Activated CD4-positive, CD25-positive, alpha-beta regulatory T cell treated with anti-CD3 and anti-CD28 coated beads, Interleukin-2, amount 50 U/mL, for 72 hours (primary cell): ENCODE results near the gene ABTB2.

Experiments
- DNase-seq: peaks from one replicate; pipeline ENCODE4 v3.0.0; 2021

Gene ABTB2

DNA sequence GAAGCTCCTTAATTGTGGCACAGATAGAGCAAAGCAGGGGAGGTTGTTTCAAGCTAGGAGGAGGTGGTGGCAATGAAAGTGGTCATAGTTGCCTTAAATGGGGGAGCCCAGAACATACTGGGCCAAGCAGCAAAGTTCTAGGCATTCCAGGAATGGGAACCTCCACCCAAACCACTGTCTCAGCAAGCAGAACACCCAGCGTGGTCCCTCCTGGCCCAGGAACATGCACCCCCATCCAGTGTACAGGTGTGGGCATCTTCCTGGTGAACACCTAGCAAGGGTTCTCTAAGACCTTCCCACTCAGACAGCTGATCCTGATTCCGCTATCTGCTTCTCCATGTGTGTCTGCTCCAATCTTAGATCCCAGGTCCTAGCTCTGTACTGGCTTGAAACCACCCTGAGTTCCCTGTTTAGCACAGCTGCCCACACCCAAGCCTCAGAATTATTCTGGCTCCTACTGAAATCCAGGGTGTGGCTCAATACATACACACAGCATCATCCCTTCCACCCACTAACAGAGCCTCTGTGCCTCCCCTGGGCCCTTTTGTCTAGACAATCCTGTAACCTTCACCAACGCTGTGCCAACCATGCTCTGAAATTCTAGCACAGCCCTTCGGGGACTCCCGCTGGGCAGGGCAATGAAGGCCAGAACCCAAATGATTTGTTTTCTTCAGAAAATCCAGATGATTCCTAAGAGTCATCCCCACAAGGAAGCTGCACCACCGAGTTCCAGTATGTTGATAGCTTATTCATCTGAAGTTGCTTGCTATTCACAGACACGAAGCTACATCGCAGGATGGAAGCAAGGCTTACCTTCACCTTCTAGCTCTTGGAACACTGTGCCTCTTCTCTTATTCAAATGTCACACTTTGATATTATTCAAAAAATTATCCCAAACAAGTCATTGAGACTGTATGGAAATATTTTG is 76.6 kb downstream of the ABTB2 start:
- DNase-seq = no peak

DNA sequence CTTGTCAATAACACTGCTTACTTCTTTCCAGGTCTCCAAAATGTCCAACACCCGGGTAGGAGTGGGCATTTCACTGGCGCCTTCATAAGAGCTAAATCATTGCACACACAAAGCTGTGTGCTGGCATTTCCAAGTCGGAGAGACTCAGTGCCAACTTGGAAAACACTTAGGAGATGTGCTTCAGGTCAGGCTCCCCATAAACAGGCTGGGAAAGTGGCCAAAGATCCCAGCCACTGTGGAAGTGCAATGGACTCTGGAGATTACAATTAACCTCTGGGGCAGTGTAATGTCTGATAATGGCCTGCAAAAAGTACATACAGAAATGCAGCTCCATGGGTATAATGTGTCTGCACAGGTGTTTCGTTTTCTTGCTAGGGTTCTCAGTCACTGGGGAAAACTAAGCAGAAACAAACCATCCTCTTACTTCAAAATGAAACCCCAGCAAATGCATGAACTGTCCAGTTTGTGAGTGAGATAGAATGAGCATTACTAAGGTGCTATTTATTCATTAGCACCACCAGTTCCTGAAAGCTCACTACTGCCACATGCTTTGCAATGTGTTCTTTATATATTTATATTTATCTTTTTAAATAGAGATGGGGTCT is 79.0 kb downstream of the ABTB2 start:
- DNase-seq = no peak

DNA sequence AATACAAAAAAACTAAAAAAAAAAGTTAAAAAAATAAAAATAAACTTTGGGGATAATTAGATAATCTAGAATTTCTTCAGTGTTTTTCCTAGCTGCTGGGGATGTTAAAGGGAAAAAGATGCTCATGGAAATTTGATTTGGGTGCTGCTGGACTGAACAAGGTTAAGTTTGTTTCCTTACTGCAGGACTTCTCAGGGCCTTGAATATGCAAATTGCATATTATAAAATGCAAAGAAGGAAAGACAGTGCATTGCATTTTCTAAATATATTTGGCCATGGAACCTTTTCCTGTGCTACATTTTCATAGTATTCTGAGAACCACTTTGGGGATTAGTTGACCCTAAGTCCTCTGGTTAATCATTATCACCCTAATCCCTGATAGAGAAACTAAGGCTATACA is 79.6 kb downstream of the ABTB2 start:
- DNase-seq = no peak

DNA sequence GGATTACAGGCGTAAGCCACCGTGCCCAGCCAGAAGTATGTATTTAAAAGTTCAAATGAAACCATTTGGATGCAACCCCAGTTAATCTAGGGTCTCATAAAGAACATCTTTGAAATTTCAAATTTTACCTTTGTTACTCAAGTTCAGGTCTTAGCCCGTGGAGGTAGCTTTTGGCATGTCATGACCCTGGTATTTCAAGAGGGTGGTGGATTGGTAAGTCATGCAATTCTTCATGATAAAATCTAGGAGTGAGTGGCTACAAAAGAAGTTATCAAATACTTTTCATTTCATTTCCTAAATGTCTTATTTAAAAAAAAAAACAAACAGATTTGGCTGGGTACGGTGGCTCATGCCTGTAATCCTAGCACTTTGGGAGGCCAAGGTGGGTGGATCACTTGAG is 80.6 kb downstream of the ABTB2 start:
- no peak for DNase-seq

DNA sequence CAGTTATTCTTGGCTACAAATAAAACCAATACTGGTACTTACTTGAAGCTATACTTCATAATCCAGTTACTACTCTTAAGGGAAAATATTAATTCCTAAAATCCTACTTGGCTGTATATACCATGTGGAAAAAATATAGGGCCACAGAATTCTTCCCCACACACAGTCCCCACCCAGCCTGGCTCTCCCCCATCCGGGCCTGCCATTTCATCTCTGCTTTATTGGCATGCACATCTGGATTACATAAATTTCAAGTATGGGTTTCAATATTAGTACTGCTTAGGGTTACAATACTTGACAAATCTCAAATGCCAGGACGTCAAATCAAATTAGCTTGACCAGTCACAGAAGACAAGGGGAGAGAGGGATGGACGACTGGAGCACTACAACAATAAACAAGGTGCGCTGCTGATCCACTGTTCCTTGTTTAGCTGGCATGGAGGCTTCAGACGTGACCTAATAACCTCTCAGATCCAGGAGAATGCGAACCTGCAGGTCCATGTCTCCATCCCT is 81.4 kb downstream of the ABTB2 start:
- DNase-seq = no peak

DNA sequence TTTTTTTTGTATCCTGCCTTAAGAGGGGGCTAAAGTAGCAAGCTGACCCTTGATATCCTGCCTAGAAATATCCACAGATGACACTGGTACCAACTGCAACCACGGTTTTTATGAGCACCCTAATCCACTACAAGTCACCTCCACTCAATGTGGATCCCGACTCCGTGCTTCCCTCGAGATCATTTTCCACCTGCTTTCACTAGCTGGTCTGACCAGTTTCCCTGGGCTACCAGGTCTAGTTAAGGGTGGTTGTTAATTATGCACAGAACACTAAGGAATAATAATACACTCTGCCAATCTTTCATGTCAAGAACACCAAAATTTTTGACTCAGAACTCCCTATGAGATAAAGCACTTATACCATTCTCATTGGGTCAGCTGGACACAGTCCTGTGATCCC is 82.3 kb downstream of the ABTB2 start:
- DNase-seq = no peak

DNA sequence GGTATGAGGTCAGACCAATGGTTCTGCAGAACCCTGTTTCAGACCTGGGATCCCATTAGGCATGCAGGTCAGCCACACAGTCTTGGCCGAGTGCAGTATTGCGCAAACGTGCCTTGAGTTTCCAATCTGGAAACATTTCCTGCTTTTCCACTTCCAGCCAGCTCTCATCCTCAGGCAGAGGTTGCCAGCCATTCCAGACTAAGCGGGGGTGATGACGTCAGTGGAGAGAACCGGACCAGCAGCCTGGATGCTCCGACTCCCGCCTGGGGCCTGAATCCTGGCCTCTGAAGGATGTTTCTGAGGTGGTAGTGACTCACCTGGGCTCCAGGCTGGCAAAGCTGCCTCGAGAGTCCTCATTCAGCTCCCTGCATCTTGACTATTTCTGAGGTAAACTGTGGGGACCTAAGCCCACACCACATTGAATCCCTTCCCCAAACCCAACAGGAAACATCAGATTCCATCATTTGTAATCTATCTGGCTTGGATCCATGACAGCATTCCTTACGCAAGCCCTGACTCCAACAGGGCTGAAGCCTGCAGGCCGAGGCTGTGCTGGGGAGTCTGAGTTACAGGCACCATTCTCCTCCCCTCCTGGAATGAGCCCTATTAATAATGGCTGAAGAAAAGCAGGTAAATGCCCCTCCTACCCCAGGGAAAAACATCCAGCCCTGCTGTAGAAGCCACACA is 83.0 kb downstream of the ABTB2 start:
- DNase-seq = no peak

DNA sequence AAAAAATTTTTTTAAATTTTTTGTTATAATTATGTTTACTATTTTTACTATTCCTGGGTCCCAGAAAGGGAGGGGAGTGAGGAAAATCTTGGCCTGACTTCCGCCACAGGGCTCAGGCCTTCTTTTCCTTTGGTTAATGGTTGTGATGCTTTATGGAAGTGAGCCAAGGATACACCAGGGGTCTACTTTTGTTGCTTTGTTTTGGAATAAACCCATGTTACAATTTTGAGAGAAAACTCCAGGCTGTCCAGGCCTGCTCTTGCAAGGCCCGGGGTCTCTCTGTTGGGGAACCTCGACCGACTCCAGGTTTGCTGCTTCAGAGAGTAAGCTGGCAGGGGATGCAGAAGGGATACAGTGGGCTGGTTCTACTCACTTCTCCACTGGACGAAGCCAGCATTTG is 84.7 kb downstream of the ABTB2 start:
- no peak for DNase-seq

DNA sequence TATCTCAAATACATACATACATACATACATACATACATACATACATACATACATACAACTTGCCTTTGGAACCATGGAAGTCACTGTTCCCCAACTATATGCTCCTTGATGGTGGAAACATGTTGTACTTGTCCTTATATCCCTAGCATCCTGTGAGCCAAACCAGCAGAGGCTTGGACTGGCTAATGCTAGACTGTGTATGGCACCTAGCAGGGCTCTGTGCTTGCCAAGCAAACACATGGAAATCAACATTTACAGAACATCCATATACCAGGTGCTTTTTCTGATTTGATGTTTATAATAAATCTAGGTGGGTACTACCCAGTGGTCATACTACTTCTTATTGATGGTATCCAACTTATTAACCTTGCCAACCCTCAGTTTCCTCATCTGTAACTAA is 86.1 kb downstream of the ABTB2 start:
- no peak for DNase-seq

DNA sequence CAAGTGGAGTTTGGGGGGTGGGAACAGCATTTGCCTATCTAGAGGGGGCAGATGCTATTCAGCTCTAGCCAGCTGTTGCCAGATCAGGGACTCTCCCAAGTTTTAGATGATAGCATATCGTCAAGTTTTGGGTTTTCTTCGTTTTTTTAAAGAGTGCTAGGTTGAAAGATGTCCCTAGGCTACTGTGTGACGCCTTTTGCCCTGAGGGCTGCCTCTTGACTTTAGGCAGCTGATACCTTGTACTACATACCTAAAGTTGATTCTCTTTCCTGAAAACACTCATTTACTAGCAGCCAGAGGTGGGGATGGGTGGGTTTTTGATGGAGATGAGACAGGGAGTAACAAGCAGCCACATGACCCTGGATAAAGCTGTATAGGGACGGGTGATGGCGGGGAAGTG is 87.1 kb downstream of the ABTB2 start:
- DNase-seq = no peak

DNA sequence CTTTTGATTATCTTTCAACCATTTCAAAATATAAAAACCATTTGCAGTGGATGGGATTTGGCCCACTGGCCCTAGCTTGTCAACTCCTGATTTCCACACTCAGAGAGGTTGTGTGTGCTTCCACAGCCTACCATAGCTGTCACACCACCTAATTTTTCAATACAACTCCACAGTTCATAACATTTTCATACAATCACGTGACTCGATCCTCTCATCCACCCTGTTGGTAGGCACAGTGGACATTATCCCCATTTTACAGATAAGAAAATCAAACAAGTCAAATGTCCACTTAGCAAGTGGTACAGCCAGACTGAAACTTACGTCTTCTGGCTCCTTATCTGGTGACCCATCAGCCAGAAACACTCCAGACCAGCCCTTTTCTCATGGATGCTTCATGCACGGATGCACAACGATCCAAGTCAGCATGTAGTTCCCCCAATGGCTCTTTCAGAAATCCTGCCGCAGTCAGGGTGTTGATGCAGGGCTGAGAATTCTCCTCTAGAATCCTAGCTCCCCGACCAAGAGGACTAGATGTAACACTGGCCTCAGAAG is 88.0 kb downstream of the ABTB2 start:
- no peak for DNase-seq

DNA sequence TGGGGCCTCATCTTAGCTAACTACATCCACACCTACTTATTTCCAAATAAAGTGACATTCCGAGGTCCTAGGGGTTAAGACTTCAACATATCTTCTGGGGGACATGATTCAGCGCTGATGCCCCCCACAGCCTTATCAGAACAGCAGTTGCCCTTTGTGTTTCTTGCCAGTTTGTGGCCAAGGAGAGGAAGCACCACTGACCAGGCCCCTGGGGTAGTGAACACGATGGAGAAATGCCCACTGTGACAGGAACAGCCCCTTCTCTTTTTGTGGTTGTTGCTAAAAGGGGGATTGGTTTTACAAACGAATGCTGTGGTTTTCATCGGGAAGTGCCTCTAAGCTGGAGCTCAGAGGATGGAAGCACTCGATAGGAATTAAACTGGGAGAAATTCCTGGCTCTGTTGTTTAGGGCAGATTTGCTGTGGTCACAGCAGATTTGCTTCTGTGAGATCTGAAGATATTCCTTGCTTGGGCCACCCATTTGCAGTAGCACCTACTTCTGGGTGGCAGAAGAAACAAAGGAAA is 88.8 kb downstream of the ABTB2 start:
- DNase-seq = no peak

DNA sequence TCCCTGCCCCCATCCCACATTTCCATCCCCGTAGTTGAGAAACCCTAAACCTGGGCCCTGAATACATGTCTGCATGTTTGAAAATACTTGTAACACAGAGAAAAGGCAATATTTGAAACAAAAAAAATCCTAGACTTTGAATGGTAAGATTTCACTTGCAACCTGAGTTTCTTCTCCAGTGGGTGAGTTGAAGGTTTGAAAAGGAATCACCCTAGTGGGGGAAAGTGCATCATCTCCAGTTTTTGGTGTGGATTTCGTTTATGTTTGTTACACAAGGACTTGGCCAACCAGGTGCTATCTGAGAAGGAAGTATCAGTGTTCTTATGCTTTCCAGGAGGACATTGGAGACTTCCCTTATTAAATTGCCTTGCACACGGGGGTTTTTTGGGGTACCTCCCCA is 90.4 kb downstream of the ABTB2 start:
- DNase-seq = no peak

DNA sequence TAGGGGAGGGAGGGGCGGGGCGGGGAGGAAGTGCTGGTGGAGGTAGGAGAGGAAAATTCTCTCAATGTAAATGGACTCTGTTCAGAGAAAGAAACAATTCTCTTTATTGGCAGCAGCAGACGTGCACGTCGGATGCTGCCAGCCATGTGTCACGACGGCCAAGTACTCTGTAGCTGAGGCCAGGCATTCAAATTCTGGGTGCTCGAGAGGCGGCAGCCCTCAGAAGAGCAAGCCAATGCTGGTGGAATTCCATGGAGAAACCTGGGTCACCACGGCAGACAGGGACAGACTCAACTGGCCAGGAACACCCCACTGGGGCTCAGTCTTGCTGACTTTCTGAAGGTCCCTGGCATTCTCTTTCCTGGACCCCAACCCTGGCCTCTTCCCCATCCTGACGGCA is 90.8 kb downstream of the ABTB2 start:
- DNase-seq = no peak

DNA sequence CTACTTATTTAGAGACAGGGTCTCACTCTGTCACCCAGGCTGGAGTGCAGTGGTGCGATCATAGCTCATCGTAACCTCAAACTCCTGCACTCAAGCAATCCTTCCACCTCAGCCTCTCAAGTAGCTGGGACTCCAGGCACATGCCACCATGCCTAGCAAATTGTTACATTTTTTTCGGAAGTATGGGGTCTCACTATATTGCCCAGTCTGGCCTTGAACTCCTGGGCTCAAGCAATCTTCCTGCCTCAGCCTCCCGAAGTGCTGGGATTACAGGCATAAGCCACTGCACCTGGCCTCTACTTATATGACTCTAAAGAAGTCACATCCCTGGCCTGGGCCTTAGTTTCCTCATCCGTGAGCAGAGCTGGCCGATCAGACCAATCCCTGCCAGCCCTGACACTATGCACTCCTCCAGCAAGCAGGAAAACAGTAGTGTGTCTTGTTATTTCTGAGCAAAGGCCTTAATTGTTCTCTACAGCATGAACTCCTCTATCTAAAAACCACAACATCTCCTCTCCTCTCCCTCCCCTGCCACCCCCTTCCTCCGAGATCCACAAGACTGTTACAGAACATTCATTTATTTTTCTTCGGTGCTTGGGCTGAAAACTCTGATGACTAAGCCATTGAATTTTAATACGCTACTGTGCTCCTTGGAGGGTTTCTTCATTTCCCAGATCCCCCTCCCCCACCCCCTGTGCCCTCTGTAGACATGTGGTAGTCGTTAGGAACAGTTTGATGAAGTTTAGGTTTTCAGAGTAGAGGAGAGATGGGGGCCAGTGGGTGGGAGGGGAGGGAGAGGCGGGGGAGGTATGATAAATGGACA is 91.5 kb downstream of the ABTB2 start:
- DNase-seq = no peak

DNA sequence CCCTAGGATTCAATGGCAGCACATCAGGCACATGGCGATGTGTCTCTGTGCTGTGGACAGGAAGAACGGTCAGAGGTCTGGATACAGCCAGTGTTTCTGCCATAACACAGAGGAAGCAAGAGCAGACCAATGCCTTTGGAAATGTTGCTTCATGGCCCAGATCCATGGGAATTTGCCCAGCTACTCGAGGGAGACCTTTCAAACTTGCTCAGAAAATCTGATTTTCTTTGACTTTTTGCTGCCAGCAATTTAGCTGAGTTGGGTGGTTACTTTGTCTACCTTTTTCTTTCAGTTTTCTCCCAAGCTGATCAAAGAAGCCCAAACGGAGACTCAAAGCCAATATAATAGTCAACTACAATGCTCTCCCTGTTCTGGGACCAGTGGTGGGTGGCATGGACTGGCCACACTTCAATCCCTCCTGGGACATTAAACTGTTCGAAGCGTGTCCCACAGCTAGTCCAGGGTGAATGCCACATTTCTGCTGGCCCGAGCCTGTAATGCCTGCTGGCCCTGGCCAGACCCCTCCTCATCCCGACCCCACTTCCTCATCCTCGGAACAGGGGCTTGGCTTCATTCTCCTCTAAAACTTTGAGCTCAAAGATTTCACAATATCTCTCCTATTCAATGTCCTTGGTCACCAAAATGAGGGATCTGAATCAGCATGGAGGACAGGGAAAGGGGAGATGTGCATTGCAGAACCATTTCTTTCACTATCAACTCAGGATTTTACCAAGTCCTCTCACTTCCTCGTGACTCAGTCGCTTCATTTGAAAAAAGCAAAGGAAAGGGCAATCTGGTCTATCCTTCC is 93.3 kb downstream of the ABTB2 start:
- DNase-seq = no peak

DNA sequence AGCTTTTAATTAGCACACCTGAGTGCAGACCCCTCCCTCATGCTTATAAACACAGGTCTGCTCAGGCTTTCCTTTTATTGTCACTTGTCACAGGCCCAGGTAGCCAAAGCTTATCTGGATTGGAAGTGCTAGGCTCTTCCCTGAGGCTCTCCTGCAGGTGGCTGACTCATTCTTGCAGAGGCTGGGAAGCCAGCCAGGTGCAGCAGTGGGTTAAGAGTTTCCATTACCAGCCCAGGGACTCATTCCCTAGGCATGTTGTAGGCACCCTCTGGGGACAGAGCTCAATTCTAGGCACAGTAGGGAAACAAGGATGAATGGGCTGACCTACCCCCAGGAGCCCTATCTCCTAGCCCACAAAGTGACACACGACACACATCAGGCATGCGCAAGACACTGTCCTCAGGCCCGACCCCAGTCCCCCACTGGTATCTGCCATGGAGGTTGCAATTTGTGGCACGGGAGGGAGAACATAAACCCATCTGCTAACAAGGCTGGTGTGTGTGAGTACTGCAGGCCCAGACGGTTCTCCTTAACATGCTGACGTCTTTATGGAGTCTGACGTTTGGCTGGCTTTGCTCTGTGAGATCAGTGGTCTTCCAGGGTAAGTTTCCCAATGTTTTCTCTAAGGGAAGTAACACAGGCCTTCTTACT is 94.2 kb downstream of the ABTB2 start:
- DNase-seq = no peak

DNA sequence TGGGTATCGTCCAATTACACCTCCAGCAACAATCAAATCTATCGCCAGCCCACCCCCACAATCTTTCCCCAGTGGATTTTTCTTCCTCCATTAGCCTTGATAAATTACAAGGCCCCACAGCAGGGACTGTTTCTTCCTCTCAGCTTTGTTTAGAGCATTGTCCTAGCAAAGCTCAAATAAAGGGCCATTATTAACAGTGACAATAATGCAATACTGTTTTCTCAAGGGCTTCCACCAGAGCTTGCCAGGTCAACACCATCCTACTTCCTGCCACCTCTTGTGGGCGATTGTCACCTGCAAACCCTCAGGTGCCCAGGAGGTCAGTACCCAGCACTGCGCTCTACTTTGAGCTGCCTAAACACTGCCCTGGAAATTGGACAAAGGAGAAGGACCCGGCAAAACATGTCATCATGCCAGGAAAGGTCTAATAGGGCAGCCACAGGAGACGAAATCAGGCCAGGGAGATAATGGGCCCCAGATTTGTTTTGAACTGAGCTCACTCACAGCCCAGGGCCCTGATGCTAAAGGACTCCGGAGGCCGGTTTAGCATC is 95.2 kb downstream of the ABTB2 start:
- no peak for DNase-seq

DNA sequence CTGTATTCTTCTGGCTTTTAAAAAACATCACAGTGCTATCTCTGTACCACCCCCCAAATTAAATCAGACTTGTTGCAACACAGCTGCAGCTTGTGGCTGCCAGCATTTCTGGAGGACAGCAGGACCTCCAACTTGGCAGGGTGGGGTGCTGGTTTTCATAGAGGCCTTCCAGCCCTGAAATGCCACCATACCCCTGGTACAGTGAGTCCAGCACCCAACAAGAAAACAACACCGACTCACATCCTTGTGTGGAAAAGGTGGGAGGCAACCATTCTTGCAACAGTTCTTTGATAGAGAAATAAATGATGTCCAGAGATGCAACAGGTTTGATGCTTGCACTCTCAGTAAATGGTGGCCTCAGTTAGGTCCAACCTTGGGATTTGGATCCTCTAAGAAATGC is 96.0 kb downstream of the ABTB2 start:
- no peak for DNase-seq

DNA sequence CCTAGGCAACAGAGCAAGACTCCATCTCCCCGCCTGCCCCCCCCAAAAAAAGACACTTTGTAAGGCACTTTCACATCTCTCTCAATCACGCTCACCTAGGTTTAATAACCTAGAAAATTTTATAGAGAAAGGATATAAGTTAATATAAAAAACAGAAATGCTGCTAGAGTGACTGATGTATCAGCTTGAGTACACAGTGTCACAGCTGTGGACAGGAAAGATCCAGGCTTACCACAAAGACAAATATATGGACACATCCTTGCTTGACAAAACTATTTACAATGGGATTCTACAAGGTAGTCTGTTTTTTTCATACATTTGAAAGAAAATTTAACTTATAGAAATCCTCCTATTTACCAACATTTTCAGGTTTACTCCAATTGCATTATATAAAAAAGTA is 96.7 kb downstream of the ABTB2 start:
- no peak for DNase-seq
